Transverse colon (tissue), 3 donors: ENCODE data around the gene LRWD1.
"Not testable (repeated sequence)": the region's sequence is repeated elsewhere in the genome, so short reads cannot be mapped to it uniquely, and the experiment has no call there.

Experiments used
- CTCF ChIP-seq, 5 experiments: fragments of 200-600 bp in 3 of 5; fragments of 450-650 bp in 2 of 5; sonication (generic) in 3 of 5; IDR thresholded peaks; 1 replicate in 2 of 5; 2 replicates in 3 of 5; pipeline ENCODE4 v1.5.1; 2016 to 2017; ENCODE audit warnings: antibody characterized with exemption in 5 of 5, inconsistent platforms in 3 of 5, mild to moderate bottlenecking in 2 of 5, moderate library complexity in 1 of 5
- EP300 ChIP-seq: sonication (generic); formaldehyde crosslinking; IDR thresholded peaks from one replicate; pipeline ENCODE4 v1.6.1; 2017; ENCODE audit warnings: antibody characterized with exemption, low read depth
- POLR2A ChIP-seq: fragments of 450-650 bp; IDR thresholded peaks from one replicate; pipeline ENCODE4 v1.6.1; 2016; ENCODE audit warnings: antibody characterized with exemption, mild to moderate bottlenecking, moderate library complexity

- not testable (repeated sequence) for TF ChIP-seq CTCF (IDR thresholded peaks at IDR 0.05); POLR2A; EP300
Observed at GRCh38 chr7:102484317-102484716, 19.5 kb downstream of the LRWD1 start.
